Measurements from ENCODE around the gene KIF14.

GRCh38 chr1:200640963-200641401 lies 20.4 kb upstream of the KIF14 start:
- TF ChIP-seq POLR2A (IDR thresholded peaks at IDR 0.05) = no peak
- no peak for TF ChIP-seq CTCF (IDR thresholded peaks at IDR 0.05)
